Limb (tissue), 2 donors: ENCODE results near the gene THEMIS.
"Not testable (repeated sequence)": the region's sequence is repeated elsewhere in the genome, so short reads cannot be mapped to it uniquely, and the experiment has no call there.

Experiments
- DNase-seq, 2 donors: peaks; one replicate each; pipeline ENCODE4 v3.0.0-alpha.2; 2016; ENCODE audit errors: extremely low spot score in 2 of 2

THEMIS gene

DNA sequence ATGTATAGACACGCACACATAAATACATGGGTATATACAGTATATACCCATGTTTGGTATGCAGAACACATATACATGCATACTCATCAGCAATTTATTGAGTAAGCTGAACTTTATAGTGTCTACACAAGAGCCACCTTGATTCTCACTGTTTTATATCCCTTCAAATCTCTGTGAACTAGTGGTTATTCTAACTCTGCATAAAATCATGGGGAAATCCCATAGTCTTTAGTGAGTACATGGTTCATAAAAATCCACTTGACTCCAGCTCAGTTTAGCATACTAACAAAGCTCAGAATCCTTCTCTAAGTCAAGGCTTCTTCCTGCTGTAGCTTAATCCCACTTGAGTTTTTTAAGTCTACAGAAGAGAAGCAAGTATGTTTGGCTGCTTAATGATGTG is 104.1 kb downstream of the THEMIS start:
- DNase-seq, result no peak

DNA sequence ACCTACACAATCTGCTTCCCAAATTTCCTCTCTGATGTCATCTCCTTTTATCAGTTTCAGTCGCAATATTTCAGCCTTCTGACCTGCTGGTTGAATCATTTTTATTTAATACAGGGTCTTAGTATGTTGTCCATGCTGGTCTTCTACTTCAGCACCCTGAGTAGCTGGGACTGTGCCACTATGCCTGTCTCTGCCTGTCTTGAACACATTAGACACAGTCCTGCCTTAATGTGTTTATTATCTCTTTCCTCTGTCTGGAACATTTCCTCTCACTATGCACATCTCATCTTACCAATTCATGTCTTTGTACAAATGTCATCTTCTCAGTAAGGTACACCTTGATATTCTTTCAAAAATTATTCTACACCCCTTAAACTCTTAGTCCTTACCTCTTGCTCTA is 106.5 kb downstream of the THEMIS start:
- no peak for DNase-seq

DNA sequence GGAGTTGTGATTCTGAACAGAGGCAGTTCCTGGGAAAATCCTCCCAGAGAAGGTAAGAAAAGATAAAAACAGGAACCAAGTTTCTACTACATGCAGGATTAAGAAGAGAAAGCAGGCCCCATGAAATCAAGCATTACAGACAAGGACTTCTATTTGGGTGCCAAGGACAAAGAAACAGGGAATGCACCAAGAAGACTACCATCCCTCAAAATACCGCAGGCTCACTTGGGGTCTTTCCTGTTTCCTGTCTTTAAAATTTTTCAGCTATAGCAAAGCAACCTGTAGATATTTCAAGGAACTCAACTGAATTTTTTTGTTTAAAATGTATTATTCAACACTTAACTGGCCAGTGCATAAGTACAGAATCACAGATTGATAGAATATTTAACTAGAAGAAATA is 107.5 kb downstream of the THEMIS start:
- no peak for DNase-seq

DNA sequence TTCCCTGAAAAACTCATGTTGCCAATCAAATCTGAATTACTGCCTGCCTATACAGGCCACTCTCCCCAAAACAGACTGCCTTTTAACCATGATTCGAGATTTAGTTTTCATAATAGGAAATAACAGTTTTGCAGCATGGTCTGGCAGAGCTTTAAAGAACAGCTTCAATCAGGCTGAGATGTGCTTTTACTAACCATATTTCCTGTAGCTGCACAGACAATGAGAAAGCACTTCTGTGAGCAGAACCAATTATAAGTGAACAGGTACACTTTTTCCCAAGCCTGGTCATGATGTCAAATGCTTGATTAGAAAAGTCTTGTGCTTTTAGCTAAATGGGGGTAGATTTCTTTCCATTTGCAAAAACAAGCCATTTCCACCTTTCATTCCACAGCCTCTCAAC is 108.2 kb downstream of the THEMIS start:
- DNase-seq, result no peak

DNA sequence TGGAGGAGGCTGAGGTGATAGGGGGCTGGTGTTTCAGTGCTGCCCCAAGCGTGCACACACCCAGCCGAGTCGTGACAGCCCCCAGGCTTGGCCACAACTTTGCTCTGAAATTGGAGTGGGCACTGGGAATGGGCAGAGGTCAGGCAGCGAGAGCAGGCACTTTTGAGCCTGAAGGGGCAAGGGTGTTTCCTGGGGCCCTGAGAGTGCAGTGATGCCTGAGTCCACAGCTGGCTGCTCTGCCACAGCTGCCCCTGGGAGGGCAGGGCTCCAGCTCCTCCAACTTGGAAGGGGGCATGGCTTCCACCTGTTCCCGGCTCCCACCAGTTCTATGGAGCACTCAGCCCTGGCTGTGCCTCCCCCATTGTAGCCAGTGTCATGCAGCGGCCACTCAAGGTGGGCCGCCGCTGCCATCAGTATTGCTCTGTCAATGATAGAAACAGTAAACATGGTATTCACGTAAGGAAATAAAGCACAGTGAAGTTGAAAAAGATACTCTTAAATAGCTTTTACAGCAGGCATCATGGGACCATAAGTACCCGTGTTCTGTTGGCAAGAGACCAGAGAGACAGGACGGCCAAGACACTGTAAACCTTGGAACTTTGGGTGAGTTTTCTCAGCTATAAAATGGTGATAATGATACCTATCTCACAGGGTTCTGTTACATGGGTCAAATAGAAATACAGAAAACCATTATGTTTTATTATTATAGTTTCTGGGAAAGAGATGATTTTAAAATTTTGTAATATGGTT is 108.9 kb downstream of the THEMIS start:
- no peak for DNase-seq

DNA sequence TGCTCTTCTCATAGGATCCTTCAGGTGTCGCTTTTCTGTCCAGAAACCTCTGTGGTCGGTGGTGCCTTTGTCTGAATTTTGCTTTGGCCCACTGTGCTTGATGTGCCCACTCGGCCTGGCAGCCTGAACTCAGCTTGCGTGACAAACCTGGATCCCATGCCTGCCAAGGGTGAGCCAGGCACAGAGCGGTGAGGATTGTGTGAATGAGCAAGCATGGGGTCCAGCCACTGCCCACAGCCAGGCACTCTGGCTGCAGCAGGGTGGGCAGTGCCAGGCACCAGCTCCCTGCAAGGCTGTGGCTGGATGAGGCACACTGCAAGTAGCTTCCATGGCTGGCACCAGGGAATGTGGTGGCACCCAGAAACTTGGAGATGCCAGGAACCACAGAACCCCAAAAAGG is 110.3 kb downstream of the THEMIS start:
- DNase-seq, result no peak

DNA sequence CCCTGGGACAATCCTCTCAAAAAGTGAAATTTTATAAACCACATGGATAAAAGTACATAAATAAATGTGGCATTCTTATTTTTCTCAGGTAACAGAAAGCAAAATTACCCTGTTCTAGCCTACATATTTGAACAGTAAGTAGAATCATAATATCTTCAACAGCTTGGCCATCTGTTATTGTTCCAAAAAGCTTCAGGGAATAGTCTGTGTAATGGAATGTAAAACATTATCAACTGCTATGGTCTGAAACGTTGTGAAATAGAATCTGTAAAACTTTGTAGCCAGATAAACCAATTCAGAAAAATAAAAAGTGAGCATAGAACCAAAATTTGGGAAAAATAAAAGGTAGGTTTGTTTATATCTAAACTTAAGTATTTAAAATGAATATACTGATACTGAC is 114.7 kb downstream of the THEMIS start:
- no peak for DNase-seq

DNA sequence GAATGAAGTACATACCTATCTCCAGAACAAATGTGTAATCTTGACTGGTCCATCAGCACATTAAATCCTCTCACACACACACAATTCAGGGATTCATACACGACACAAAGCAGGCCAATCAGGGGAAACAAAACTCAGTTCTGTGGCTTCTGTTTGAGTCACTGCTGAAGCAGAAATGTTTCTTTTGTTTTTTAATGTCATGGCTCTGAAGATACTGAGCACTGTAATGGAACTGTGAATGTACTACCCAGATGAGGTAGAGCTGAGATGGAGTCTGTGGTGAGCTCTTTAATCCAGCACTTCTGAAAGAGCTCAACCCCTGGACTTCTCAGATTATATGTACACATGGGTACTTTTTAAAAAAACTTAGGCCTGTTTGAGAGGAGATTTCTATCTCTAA is 116.4 kb downstream of the THEMIS start:
- DNase-seq, result no peak

DNA sequence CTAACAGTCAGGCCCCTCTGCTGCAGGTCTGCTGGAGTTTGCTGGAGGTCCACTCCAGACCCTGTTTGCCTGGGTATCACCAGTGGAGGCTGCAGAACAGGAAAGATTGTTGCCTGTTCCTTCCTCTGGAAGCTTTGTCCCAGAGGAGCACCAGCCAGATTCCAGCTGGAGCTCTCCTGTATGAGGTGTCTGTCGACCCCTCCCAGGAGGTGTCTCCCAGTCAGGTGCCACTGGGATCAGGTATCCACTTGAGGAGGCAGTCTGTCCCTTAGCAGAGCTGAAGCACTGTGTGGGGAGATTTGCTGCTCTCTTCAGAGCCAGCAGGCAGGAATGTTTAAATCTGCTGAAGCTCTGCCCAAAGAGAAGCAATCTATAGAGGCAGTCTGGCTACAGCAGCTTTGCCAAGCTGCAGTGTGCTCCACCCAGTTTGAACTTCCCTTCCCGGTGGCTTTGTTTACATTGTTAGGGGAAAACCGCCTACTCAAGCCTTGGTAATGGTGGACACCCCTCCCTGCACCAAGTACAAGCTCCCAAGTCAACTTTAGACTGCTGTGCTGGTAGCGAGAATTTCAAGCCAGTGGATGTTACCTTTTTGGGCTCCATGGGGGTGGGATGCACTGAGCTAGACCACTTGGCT is 119.1 kb downstream of the THEMIS start:
- DNase-seq, result not testable (repeated sequence)

DNA sequence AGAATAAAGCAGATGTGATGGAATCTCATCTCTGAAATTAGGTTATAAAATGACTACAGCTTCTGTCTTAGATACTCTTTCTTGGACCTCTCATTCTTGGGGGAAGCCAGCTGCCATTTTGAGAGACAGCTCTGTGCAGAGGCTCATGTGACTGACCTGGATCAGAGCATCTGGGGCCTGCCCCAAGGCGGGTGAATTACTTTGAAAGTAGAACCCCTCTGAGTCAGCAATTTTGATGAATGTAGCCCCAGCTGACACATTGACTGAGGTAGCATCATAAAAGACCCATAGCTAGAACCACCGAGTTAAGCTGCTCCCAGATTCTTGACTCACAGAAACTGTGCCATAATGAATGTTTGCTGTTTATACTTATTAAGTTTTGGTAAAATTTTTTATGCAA is 124.5 kb downstream of the THEMIS start:
- no peak for DNase-seq

DNA sequence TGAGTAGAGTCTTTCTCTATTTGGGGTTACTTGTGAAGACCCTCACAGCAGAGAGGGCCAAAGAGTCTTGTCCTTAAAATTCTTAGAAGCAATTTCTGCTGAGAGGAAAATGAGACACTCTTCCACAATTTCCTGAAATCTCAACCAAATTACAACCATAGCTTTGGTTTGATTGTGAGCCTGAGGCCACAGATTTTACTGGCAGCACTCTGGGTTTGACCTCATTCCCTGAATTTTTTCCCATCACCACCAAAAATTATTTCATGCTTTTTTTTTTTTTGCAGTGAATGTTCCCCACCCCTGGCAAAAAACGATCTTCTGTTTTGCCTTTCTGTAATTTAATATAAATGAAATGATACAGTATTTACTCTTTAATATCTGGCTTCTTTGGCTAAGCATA is 125.5 kb downstream of the THEMIS start:
- DNase-seq, result no peak

DNA sequence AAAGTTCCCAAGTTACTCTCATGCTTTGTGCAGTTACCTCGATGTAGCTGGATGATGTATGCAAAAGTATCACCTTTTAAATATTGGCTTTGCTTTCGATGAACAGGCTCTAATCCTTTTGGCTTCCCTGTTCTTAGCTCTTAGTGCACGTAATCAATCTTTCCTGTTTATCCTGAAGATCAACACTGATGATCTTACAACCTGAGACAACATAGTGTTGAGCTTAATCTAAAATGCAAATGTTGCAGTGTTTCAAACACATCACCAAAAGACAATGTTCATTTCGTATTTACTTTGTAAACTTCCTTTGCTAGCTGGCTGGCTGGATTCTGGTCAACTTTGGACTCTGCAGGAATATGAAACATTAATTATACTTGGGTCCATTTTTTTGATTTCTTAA is 132.1 kb downstream of the THEMIS start:
- DNase-seq, result no peak

DNA sequence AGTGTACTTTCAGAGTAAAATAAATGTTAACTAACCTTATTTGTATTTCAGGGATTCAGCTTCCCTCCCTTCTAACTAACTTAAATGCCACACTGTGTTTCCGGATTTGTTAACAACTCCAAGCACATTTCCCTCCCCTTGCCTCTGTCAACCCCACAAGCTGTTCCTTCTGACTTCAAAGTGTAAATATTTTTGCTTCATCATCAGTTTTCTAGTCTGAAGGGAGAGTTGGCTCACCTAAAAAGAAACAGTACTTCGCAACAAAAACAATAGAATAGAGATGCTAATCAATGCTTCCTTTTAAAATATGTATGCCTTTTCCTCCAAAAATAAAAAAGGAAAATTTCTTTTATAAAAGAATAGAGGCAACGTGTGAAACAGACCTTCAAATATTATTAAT is 132.6 kb downstream of the THEMIS start:
- no peak for DNase-seq

DNA sequence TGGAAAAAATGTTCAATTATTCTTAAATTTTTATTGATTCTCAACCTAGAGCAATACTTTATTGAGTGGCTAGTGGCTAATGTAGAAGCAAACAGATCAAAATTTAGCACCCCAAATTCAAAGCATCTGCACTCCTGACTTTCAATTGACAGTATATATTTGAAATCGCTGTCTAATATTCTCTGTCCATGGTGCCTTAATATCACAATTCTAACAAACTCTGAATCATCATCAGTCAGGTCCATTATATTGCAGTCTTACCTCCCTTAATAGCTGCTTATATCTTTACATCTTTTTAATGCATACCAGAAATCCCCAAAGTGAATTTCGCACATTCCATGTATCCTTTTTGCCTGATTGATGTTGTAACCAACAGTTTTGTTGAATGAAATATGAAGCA is 134.9 kb downstream of the THEMIS start:
- DNase-seq, result no peak

DNA sequence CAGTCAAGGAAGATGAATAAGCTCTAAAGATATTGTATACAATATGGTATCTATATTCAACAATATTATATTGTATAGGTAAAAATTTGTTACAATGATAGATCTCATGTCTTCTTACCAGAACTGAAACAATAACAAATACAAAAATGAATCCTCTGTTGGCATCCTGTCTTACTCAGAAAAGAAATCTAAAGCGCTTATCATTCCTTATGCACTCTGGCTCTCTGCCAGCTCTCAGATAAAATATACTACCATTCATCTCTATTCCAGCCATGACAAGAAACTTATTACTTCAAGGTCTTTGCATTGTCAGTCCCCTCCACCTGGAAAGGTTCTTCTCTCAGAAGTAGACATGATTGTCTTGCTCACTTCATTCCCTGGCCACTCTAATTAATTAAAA is 138.6 kb downstream of the THEMIS start:
- DNase-seq, result no peak

DNA sequence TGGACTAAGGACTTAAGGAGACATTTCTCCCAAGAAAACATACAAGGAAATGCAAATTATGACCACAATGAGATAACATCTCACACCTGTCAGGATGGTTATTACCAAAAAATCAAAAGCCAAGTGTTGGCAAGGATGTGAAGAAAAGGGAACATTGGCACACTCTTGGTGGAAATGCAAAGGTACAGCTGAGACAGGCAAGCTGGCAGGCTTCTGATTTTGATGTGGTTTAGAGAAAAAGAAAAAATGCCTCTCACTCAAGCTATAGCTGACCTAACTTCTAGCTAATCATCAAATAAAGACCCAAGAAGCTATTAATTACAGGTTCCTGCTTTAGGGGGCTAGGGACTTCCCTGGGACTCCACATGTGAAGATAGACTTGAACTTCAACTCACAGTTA is 139.8 kb downstream of the THEMIS start:
- no peak for DNase-seq

DNA sequence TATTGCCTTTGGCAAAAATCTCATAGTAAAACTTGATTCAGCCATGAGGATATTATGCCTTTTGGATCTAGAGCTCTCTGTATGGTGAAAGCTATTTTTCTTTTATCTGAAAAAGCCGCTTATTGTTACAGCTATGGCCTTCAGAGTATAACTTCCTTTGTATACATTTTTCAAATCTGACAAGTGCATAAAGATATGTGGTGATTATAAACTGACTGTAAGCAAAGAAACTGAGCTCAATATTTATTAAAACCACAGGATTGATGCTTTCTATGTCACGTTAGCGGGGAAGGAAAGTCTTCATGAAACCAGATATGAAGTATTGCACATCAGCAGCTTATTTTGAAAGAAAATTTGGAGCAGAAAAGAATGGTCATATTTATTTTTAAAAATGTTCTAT is 151.8 kb downstream of the THEMIS start:
- no peak for DNase-seq

DNA sequence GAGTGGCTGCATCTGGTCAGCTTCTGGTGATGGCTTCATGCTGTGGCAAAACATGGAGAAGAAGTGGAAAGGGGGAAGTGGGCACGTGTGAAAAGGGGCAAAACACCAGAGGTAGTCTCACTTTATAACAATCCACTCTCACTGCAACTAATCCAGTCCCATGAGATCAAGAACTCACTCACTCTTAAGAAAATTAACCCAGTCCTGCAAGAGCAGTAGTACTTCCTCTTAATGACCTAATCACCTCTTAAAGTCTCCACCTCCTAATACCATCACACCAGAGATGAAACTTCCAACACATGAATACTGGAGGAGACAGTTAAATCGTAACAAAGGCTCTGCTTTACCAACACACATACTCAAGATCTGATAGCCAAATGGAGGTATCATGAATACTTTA is 152.6 kb downstream of the THEMIS start:
- DNase-seq, result no peak

DNA sequence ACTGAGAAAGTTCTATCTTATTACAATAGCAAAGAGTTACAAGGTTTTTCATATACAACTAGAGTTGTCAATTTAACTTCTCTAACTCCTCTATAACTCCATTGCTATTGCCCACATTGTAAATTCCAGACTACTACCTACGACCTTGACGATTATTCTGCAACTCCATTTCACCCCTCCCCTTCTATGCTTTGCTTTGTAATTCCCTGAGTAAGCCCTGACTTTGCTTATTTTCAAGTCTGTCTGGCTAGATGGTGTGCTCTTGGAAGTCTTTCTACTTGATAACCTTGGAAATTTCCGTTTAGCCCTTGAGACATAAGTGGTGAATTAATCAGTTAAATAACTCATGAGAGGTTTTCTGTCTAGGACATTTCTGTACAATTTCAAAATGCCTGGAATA is 162.4 kb downstream of the THEMIS start:
- DNase-seq, result no peak

DNA sequence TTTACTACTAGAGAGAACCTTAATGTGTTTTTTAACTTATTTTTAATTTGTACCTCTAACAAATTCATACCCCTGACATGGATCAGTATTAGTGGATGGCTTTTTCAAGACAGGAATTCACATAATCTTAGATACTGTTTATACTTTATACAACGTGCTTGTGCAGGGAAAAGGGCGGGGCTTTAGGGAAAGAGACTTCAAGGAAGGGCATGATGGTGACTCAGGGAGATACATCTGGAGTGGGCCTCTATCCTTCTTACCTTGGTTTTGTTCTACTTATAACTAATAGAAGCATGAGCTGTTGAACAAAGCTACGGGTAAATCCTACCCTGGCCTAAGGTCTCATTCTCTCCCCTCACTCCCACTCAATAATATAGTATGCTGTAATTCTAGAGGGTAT is 163.1 kb downstream of the THEMIS start:
- no peak for DNase-seq

DNA sequence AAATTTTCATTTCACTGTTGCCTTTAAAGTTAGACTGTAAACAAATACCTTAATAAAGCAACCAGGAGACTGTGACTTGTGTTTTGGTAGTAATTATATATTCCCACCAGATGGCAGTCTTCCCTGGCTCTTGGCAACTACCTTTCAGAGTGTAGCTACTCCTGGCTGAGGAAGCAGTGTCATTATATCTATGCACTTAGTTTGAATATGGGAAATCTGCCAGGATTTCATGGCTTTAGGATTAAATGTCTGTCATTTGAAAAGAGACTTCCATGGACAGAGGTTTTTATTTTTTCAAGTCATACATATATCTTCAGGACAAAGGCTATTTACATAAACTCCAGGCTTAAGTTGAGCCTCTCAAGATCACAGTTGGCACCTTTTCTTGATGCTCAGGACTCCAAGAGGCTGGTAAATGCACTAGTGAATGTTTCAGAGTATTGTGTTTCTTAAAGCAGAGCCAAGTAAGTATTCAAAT is 163.8 kb downstream of the THEMIS start:
- peak; percentile 28 to 74 for DNase-seq

DNA sequence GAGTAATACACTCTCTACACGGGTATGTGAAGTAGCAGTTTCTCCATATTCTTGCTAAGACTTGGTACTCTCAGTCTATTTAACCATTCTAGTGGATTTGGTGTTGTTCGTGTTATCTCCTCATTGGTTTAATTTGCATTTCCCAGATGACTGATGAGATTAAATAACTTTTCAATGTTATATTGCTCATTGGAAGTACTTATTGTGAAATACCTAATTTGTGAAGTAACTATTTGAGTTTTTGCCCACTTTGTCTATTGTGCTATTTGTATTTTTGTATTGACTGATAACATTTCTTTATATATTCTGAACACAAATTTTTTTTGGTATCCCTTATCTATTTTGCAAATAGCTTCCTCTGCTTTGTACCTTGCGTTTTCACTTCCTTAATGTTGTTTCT is 167.9 kb downstream of the THEMIS start:
- no peak for DNase-seq

DNA sequence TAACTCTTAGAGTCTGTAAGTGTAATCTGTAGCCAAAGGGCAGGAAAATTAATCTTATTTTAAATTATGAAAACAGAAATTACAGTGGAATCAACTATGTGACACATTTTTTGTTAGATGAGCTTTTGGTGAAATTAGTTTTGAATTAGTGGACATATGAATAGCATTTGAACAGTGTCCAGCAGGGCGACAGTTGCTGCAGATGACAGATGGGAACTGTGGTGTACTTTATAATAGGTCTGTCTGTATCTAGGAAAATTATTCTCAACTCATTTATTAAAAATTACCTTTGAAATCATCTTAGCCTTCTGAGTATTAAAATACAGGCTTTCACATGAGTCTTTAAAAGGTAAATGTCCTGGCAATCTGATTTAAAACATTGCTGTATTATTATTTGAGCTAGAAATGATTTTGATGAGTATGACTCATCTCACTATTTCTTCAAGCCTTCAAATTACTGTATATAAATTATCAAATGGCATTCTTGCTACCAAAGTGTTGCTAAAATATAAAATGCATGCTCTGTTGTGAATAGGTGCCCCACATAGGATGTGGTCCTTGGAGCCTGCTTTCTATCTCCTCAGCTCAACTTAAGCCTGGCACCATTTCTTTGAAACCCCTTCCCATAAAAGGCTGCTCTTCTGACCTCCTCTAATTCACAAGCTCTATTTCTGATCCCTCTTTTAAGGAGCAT is 173.5 kb downstream of the THEMIS start:
- DNase-seq, result no peak
